Measurements from ENCODE around the gene CIB1. TPM values are rescaled to one million over a fixed set of nuclear protein-coding genes. Genes with fewer than 3 reads are reported as not detected.

CIB1 gene
- total RNA-seq, 2 donors from 2014 or later: 212 to 216 TPM

DNA sequence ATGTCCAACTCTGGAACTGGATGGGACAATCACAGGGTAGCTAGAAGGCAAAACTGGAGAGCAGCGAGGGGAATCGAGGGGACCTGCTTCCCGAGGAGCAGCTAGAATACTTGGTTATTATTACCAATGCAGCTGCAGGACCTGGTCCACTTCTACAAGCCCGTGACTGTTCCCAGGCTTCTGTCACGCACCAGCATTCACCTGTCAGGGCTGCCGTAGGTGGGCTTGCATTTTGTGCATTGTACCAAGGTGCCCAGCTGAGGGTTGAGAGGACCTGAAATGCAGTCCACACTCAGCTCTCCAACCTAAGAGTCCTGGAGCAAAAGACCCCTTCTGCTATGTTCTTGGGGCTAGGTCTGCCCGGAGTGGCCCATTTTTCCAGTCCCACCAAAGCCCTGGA, 30.3 kb downstream of the CIB1 start:
- H3K36me3 ChIP-seq: no peaks in the 10 kb centered on the region
- no peaks in the 10 kb centered on the region for H3K9me3 ChIP-seq
- no peak overlapping the region for H3K4me3 ChIP-seq
- no peaks in the 10 kb centered on the region for H3K27me3 ChIP-seq
- no peak overlapping the region for H3K9ac ChIP-seq (ENCODE audit: low read depth in 2 of 2, low read length in 2 of 2)
- TF ChIP-seq CTCF (IDR thresholded peaks at IDR 0.05): no peak
- no peak for DNase-seq
- intact Hi-C loops (cut with DNase I): no loop called here
- peaks cover 16% of the 10 kb centered on the region for H3K4me1 ChIP-seq
- no peak overlapping the region for H3K27ac ChIP-seq

DNA sequence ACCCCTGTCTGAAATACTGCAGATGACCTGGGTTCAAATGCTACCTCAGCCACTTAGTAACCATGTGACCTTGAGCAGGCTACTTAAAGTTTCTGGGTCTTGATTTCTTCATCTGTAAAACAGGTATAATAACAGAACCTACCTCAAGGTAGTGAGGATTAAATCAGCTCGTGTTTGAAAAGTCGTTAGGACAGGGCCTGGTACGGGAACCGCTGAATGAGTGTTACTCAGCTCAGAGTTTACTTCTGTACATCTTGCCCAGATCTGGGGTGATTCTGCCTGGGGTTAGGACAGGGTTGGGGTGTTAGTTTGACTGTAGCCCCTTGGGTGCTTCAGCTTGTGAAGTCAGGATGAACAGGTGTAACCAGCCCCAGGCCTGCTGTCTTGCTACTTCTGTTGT, 30.8 kb downstream of the CIB1 start:
- Histone ChIP-seq H3K4me1 (peaks cover 16% of the 10 kb centered on the region), H3K27me3 (no peaks in the 10 kb centered on the region), H3K36me3 (no peaks in the 10 kb centered on the region), H3K9ac (ENCODE audit: low read depth in 2 of 2, low read length in 2 of 2) (peak overlapping the region in 1 of 2 donors; percentile 97), H3K27ac (no peak overlapping the region), H3K4me3 (peak overlapping the region; percentile 93), H3K9me3 (no peaks in the 10 kb centered on the region)
- no peak for DNase-seq
- no peak for TF ChIP-seq CTCF (IDR thresholded peaks at IDR 0.05)
- intact Hi-C loops (cut with DNase I): no loop called here

- DNase-seq: peak; percentile 35
- Histone ChIP-seq H3K27me3 (no peaks in the 10 kb centered on the region), H3K4me1 (peaks cover 16% of the 10 kb centered on the region), H3K27ac (peak overlapping the region; percentile 81), H3K9me3 (no peaks in the 10 kb centered on the region), H3K4me3 (peak overlapping the region; percentile 93), H3K9ac (ENCODE audit: low read depth in 2 of 2, low read length in 2 of 2) (peak overlapping the region; percentile 89 to 97), H3K36me3 (no peaks in the 10 kb centered on the region)
- no peak for TF ChIP-seq CTCF (IDR thresholded peaks at IDR 0.05)
- intact Hi-C loops (cut with DNase I): no loop called here
Measured at GRCh38 chr15:90201944-90202375, 31.8 kb downstream of the CIB1 start.

GRCh38 chr15:90201130-90201943, 32.4 kb downstream of the CIB1 start, which contains the start of gene SEMA4B:
Gene SEMA4B, plus strand, starts transcription at chr15:90201330. Its CDS starts 249 bp downstream, at chr15:90201579.
- no peaks in the 10 kb centered on the region for H3K27me3 ChIP-seq
- no peak for TF ChIP-seq CTCF (IDR thresholded peaks at IDR 0.05)
- H3K9me3 ChIP-seq: no peaks in the 10 kb centered on the region
- H3K9ac ChIP-seq (ENCODE audit: low read depth in 2 of 2, low read length in 2 of 2): peak within 1 kb of the TSS; percentile 89 to 97
- DNase-seq: peak; percentile 83
- intact Hi-C loops (cut with DNase I): no loop called here
- H3K36me3 ChIP-seq: no peaks in the 10 kb centered on the region
- H3K4me3 ChIP-seq: peak within 1 kb of the TSS; percentile 93
- peaks cover 16% of the 10 kb centered on the region for H3K4me1 ChIP-seq
- peak within 1 kb of the TSS; percentile 81 for H3K27ac ChIP-seq

GRCh38 chr15:90200534-90201129, 33.1 kb downstream of the CIB1 start:
- Histone ChIP-seq H3K9ac (ENCODE audit: low read depth in 2 of 2, low read length in 2 of 2) (peak overlapping the region; percentile 89 to 97), H3K27me3 (no peaks in the 10 kb centered on the region), H3K27ac (peak overlapping the region; percentile 81), H3K9me3 (no peaks in the 10 kb centered on the region), H3K36me3 (no peaks in the 10 kb centered on the region), H3K4me1 (peaks cover 16% of the 10 kb centered on the region), H3K4me3 (peak overlapping the region; percentile 93)
- TF ChIP-seq CTCF (IDR thresholded peaks at IDR 0.05): no peak
- intact Hi-C loops (cut with DNase I): no loop called here
- peak; percentile 39 for DNase-seq
